Panc1 (cell line): ENCODE results near the gene GPR157. TPM values are rescaled to one million over a fixed set of nuclear protein-coding genes. Genes with fewer than 3 reads are reported as not detected.

ENCODE experiments used
- ATAC-seq: fragments of 200-7000 bp; cut with Tn5 transposase; 2 replicates; pipeline ENCODE4 v1.9.1; 2020; ENCODE audit warnings: mild to moderate bottlenecking, moderate library complexity
- BruUV-seq: library from RNA; stranded (reverse); fragments of 400-500 nt; replicated peaks from 2 replicates; lab custom pipeline; 2021; lab: Mats Ljungman, UMichigan
- CTCF ChIA-PET: fragments of 300-600 bp; sonication (Branson Sonifier 250); formaldehyde crosslinking; loops from one replicate; lab custom pipeline; 2022; ENCODE audit warnings: antibody characterized with exemption; lab: Charles Lee
- POLR2A ChIA-PET: fragments of 300-600 bp; sonication (Branson Sonifier 250); formaldehyde crosslinking; loops from one replicate; lab custom pipeline; 2022; ENCODE audit warnings: antibody characterized with exemption; lab: Charles Lee
- DNase-seq: peaks from one replicate; pipeline ENCODE4 v3.0.0-alpha.2; 2010; ENCODE audit warnings: low read depth, low spot score
- H3K27ac ChIP-seq: 2 replicates; pipeline ENCODE4 v1.5.1; 2011; ENCODE audit warnings: mild to moderate bottlenecking, low read length, inconsistent platforms
- H3K27me3 ChIP-seq: fragments of 200-500 bp; sonication (Bioruptor generic); 2 replicates; pipeline ENCODE4 v1.6.0; 2014; ENCODE audit warnings: low read length, inconsistent platforms; ENCODE audit not compliant: control insufficient read depth, insufficient read depth
- H3K36me3 ChIP-seq: fragments of 200-500 bp; sonication (Bioruptor generic); 2 replicates; pipeline ENCODE4 v1.5.1; 2014; ENCODE audit warnings: inconsistent platforms, mild to moderate bottlenecking, low read length, moderate library complexity; ENCODE audit not compliant: control insufficient read depth, insufficient read depth
- H3K4me1 ChIP-seq: 2 replicates; pipeline ENCODE4 v1.5.1; 2011; ENCODE audit warnings: inconsistent platforms, mild to moderate bottlenecking, low read length, moderate library complexity; ENCODE audit not compliant: control insufficient read depth, insufficient read depth
- H3K4me3 ChIP-seq, 2 experiments: 2 replicates each; pipeline ENCODE4 v1.5.1; 2011 to 2012; ENCODE audit warnings: low read depth in 2 of 2, low read length in 2 of 2, mild to moderate bottlenecking in 2 of 2, inconsistent platforms in 1 of 2, moderate library complexity in 1 of 2
- H3K9me3 ChIP-seq: fragments of 200-500 bp; sonication (Bioruptor generic); 2 replicates; pipeline ENCODE4 v1.5.1; 2014; ENCODE audit warnings: low read depth, mild to moderate bottlenecking, inconsistent platforms, low read length, moderate library complexity; ENCODE audit not compliant: control insufficient read depth, insufficient read depth
- CTCF ChIP-seq: fragments of 450-650 bp; IDR thresholded peaks from 2 replicates; pipeline ENCODE4 v1.5.1; 2017; ENCODE audit warnings: mild to moderate bottlenecking
- POLR2AphosphoS5 ChIP-seq: IDR thresholded peaks from 2 replicates; pipeline ENCODE4 v1.6.1; 2012; ENCODE audit warnings: mild to moderate bottlenecking, low read depth, low read length, moderate library complexity
- REST ChIP-seq, 2 experiments: IDR thresholded peaks; 2 replicates each; pipeline ENCODE4 v1.6.1; 2011 to 2012; ENCODE audit warnings: low read depth in 2 of 2, control low read depth in 1 of 2, low read length in 1 of 2, mild to moderate bottlenecking in 1 of 2, moderate library complexity in 1 of 2; ENCODE audit not compliant: insufficient read depth in 1 of 2
- SIN3A ChIP-seq: IDR thresholded peaks from 2 replicates; pipeline ENCODE4 v1.6.1; 2012; ENCODE audit warnings: low read depth, mild to moderate bottlenecking, low read length, moderate library complexity, borderline replicate concordance; ENCODE audit not compliant: insufficient read depth
- TCF7L2 ChIP-seq: IDR thresholded peaks from 2 replicates; pipeline ENCODE4 v1.6.1; 2011; ENCODE audit warnings: mild to moderate bottlenecking, low read depth, low read length, inconsistent platforms
- in situ Hi-C: cut with HindIII; loops from 2 replicates; pipeline ENCODE4 v1.10.0; 2016; ENCODE audit warnings: low sequenced_read_pairs, low pct_unique_long_range_greater_than_20kb
- intact Hi-C: fragments of 100-400 bp; cut with micrococcal nuclease; formaldehyde crosslinking; loops from one replicate; pipeline ENCODE4 v1.10.0; 2022; ENCODE audit not compliant: unreplicated experiment
- total RNA-seq: library from RNA; stranded (reverse); gene quantifications from one replicate; pipeline ENCODE4 v1.2.1, GENCODE V29; 2021; ENCODE audit not compliant: unreplicated experiment

Gene GPR157
- total RNA-seq, 1 experiment from 2014 or later = 19.8 TPM

- CTCF ChIA-PET = no interaction called here
- POLR2A ChIA-PET = interaction anchor here (0.6 kb wide), 1 partner anchor 117 kb away, joined by 3 read pairs; no protein-coding TSS in a partner anchor
- no TSS peak for BruUV-seq
These were observed 5.1 kb upstream of the GPR157 start for GRCh38 chr1:9133870-9134585.

More at GRCh38 chr1:9133870-9134585, 5.1 kb upstream of the GPR157 start:
- no peak for DNase-seq
- Histone ChIP-seq H3K36me3 (no peaks in the 10 kb centered on the region), H3K4me3 (no peak overlapping the region), H3K27me3 (no peaks in the 10 kb centered on the region), H3K4me1 (no peaks in the 10 kb centered on the region), H3K9me3 (no peaks in the 10 kb centered on the region), H3K27ac (no peak overlapping the region)
- in situ Hi-C loops (no loop called here), intact Hi-C loops (no loop called here)
- ATAC-seq = no peak
- TF ChIP-seq CTCF = no peak
- no peak for TF ChIP-seq REST (IDR thresholded peaks at IDR 0.05; ENCODE audit: insufficient read depth in 1 of 2, low read depth in 2 of 2, low read length in 1 of 2)
- no peak for TF ChIP-seq TCF7L2
- no peak for TF ChIP-seq POLR2AphosphoS5
- no peak for TF ChIP-seq SIN3A
